HepG2 (cell line): ENCODE data around the gene IRF7. TPM values are rescaled to one million over a fixed set of nuclear protein-coding genes. Genes with fewer than 3 reads are reported as not detected.

Experiments used
- AKNA ChIP-seq: sonication (generic); formaldehyde crosslinking; IDR thresholded peaks from 2 replicates; pipeline ENCODE4 v1.4.0; 2020; ENCODE audit warnings: missing genetic modification reagents, borderline replicate concordance
- ARNT ChIP-seq: fragments of 450-650 bp; IDR thresholded peaks from 2 replicates; pipeline ENCODE4 v1.6.1; 2017
- BCL3 ChIP-seq: sonication (generic); formaldehyde crosslinking; IDR thresholded peaks from 2 replicates; pipeline ENCODE4 v1.5.1; 2020; ENCODE audit warnings: mild to moderate bottlenecking, missing genetic modification reagents, moderate library complexity
- IRF1 ChIP-seq: sonication (generic); formaldehyde crosslinking; IDR thresholded peaks from 2 replicates; pipeline ENCODE4 v1.4.0; 2020; ENCODE audit warnings: low read depth, mild to moderate bottlenecking, missing genetic modification reagents
- KDM6A ChIP-seq: IDR thresholded peaks from 2 replicates; pipeline ENCODE4 v1.6.1; 2016; ENCODE audit warnings: low read depth
- KLF16 ChIP-seq, 2 experiments: sonication (generic) in 1 of 2; formaldehyde crosslinking in 1 of 2; IDR thresholded peaks; 2 replicates each; pipeline versions ENCODE4 v1.6.1 to v1.8.0; 2016 to 2023; ENCODE audit warnings: missing genetic modification reagents in 2 of 2, missing compliant biosample characterization in 1 of 2
- MYPOP ChIP-seq: sonication (generic); formaldehyde crosslinking; IDR thresholded peaks from 2 replicates; pipeline ENCODE4 v1.8.1; 2023; ENCODE audit warnings: mild to moderate bottlenecking, moderate library complexity, missing genetic modification reagents
- NFE2L2 ChIP-seq: fragments of 150-350 bp; IDR thresholded peaks from 2 replicates; pipeline ENCODE4 v1.6.1; 2014; ENCODE audit warnings: low read length
- PAF1 ChIP-seq: IDR thresholded peaks from 2 replicates; pipeline ENCODE4 v1.6.1; 2016; ENCODE audit warnings: missing genetic modification reagents, missing compliant biosample characterization
- SIN3B ChIP-seq: fragments of 150-350 bp; IDR thresholded peaks from 2 replicates; pipeline ENCODE4 v1.6.1; 2014; ENCODE audit warnings: low read length
- SOX6 ChIP-seq, 2 experiments: fragments of 450-650 bp in 1 of 2; sonication (generic) in 1 of 2; formaldehyde crosslinking in 1 of 2; IDR thresholded peaks; 2 replicates each; pipeline versions ENCODE4 v1.4.0 to v1.6.1; 2017 to 2020; ENCODE audit warnings: antibody characterized with exemption in 1 of 2, mild to moderate bottlenecking in 1 of 2, missing genetic modification reagents in 1 of 2
- SUZ12 ChIP-seq: fragments of 150-350 bp; IDR thresholded peaks from 2 replicates; pipeline ENCODE4 v1.6.1; 2014; ENCODE audit warnings: low read depth, low read length
- ZNF24 ChIP-seq: fragments of 450-650 bp; IDR thresholded peaks from 2 replicates; pipeline ENCODE4 v1.6.1; 2017; ENCODE audit warnings: antibody characterized with exemption, mild to moderate bottlenecking
- ZNF275 ChIP-seq: sonication (generic); formaldehyde crosslinking; IDR thresholded peaks from 2 replicates; pipeline ENCODE4 v1.8.0; 2022; ENCODE audit warnings: missing genetic modification reagents, mild to moderate bottlenecking, inconsistent platforms, borderline replicate concordance
- ZNF317 ChIP-seq: sonication (generic); formaldehyde crosslinking; IDR thresholded peaks from 2 replicates; pipeline ENCODE4 v1.5.0; 2020; ENCODE audit warnings: mild to moderate bottlenecking, missing genetic modification reagents
- ZNF431 ChIP-seq: sonication (generic); formaldehyde crosslinking; IDR thresholded peaks from 2 replicates; pipeline ENCODE4 v1.9.0; 2022; ENCODE audit warnings: missing genetic modification reagents, low read depth, mild to moderate bottlenecking, borderline replicate concordance
- ZNF709 ChIP-seq: sonication (generic); formaldehyde crosslinking; IDR thresholded peaks from 2 replicates; pipeline ENCODE4 v1.5.0; 2020; ENCODE audit warnings: mild to moderate bottlenecking, missing genetic modification reagents
- ZNF816 ChIP-seq: sonication (generic); formaldehyde crosslinking; IDR thresholded peaks from 2 replicates; pipeline ENCODE4 v1.8.0; 2022; ENCODE audit warnings: missing genetic modification reagents, mild to moderate bottlenecking, borderline replicate concordance
- polyA plus RNA-seq, 8 experiments: library from polyadenylated mRNA; depleted of rRNA in 3 of 8; stranded (reverse) in 7 of 8; unstranded in 1 of 8; fragments of >200 nt; fragmentation: Illumina TruSeq in 4 of 8; extraction: Trizol in 4 of 8; gene quantifications; 2 replicates each; pipeline versions ENCODE4 v1.2.1 to v1.2.3, GENCODE V29; 2011 to 2016; ENCODE audit warnings: low read depth in 4 of 8, missing spikeins in 1 of 8, mixed read lengths in 1 of 8; ENCODE audit not compliant: insufficient read depth in 1 of 8
- total RNA-seq, 5 experiments: library from RNA; depleted of rRNA; stranded (reverse); fragments of >200 nt; fragmentation: Illumina TruSeq; extraction: Trizol; gene quantifications; 2 replicates each; pipeline ENCODE4 v1.2.3, GENCODE V29; 2016; ENCODE audit warnings: low read depth in 1 of 5

Gene IRF7
- total and polyA plus RNA-seq, 2 of the 13 experiments (the other 11 are each of a cell fraction or from before 2014, with no cell fraction given): not detected

GRCh38 chr11:575996-576768 lies 39.6 kb downstream of the IRF7 start, which contains the start of gene PHRF1 (continued):
- TF ChIP-seq AKNA (no peak), SUZ12 (no peak), ZNF431 (no peak), SIN3B (no peak), ZNF709 (no peak), KDM6A (CRISPR knock-in tag) (no peak), PAF1 (no peak), NFE2L2 (no peak), ZNF317 (CRISPR knock-in tag) (no peak), SOX6 (IDR thresholded peaks at IDR 0.05) (no peak), SOX6 (CRISPR knock-in tag; IDR thresholded peaks at IDR 0.05) (no peak), ZNF816 (CRISPR knock-in tag) (no peak), ZNF275 (CRISPR knock-in tag) (no peak), KLF16 (CRISPR knock-in tag; IDR thresholded peaks at IDR 0.05) (peak in 1 of 2 experiments; percentile 55; a peak in 1 of 4 replicates), ARNT (no peak), ZNF24 (peak; percentile 72; the same call in 1 of the 2 replicates), IRF1 (CRISPR knock-in tag) (no peak), MYPOP (CRISPR knock-in tag) (no peak), BCL3 (CRISPR knock-in tag) (0 out of 2 replicates have a peak, but pooled peaks have one; percentile 44)
